ENCODE results near the gene TMEM141. TPM values are rescaled to one million over a fixed set of nuclear protein-coding genes. Genes with fewer than 3 reads are reported as not detected.
"Not testable (repeated sequence)": the region's sequence is repeated elsewhere in the genome, so short reads cannot be mapped to it uniquely, and the experiment has no call there.

TMEM141 gene
- total and polyA plus RNA-seq, 8 donors: 29.2 to 104 (median 39.5) TPM

GRCh38 chr9:136766410-136767120 lies 24.6 kb upstream of the TMEM141 start:
- FAIRE-seq; H3K4me1 ChIP-seq; intact Hi-C loops (cut with DNase I); H3K27me3 ChIP-seq; H3K36me3 ChIP-seq; H3K9me3 ChIP-seq; H3K4me3 ChIP-seq; H3K27ac ChIP-seq: not testable (repeated sequence)
- ATAC-seq (peak in 1 of 4 donors; percentile 34), DNase-seq (peak in 4 of 6 donors; percentile 52 to 85 (median 58))
- TF ChIP-seq, protein P1, sequence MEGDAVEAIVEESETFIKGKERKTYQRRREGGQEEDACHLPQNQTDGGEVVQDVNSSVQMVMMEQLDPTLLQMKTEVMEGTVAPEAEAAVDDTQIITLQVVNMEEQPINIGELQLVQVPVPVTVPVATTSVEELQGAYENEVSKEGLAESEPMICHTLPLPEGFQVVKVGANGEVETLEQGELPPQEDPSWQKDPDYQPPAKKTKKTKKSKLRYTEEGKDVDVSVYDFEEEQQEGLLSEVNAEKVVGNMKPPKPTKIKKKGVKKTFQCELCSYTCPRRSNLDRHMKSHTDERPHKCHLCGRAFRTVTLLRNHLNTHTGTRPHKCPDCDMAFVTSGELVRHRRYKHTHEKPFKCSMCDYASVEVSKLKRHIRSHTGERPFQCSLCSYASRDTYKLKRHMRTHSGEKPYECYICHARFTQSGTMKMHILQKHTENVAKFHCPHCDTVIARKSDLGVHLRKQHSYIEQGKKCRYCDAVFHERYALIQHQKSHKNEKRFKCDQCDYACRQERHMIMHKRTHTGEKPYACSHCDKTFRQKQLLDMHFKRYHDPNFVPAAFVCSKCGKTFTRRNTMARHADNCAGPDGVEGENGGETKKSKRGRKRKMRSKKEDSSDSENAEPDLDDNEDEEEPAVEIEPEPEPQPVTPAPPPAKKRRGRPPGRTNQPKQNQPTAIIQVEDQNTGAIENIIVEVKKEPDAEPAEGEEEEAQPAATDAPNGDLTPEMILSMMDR (IDR thresholded peaks at IDR 0.05): peak in 3 of 4 donors; percentile 7 to 42 (median 38)
- WGBS, 2 donors: 32 to 56% methylated on average over 12 to 18 of the region's 18 CpGs

- TF ChIP-seq, protein P1 (IDR thresholded peaks at IDR 0.05): peak; percentile 17 to 37 (median 28)
- Histone ChIP-seq H3K9me3 (no peaks in the 10 kb centered on the region), H3K27ac (no peak overlapping the region), H3K4me3 (no peak overlapping the region), H3K4me1 (no peaks in the 10 kb centered on the region), H3K36me3 (no peaks in the 10 kb centered on the region), H3K27me3 (no peaks in the 10 kb centered on the region)
- FAIRE-seq (no peak), DNase-seq (peak in 2 of 6 donors; percentile 51 to 80), ATAC-seq (peak in 3 of 4 donors; percentile 72 to 92 (median 91))
- intact Hi-C loops (cut with DNase I): loop anchor here in 1 of 3 donors (5.0 kb wide), 1 partner anchor 263 kb away; the partner anchor contains the start of gene FUT7
- WGBS, 2 donors: 3 to 5% methylated on average over 9 to 16 of the region's 16 CpGs
Observed at GRCh38 chr9:136769710-136770191, 21.4 kb upstream of the TMEM141 start.

DNA sequence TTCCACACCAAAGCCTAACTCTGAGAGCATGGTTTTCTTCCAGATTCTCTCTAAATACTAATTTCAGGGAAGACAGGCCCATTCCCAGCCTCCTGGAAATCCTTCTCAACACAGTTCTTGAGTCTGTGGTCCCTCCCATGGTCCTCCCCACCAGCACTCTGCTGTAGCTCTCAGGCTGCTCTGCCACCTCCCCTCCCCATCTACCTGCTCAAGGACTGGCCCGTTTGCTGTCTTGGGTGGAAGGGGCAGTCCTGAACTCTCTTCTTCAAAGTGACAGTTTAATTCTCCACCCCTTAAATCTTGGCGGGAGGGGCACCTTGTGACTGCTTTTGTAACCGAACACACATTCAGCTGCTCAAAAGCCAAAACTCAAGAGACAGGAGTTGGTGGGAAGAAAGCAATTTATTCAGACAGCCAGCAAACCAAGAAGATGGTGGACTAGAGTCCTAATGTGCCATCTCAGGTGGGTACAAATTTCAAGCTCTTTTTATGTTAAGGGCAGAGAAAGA lies 19.2 kb upstream of the TMEM141 start:
- Histone ChIP-seq H3K27me3 (no peaks in the 10 kb centered on the region), H3K36me3 (no peaks in the 10 kb centered on the region), H3K4me3 (no peak overlapping the region), H3K4me1 (no peaks in the 10 kb centered on the region), H3K27ac (no peak overlapping the region), H3K9me3 (no peaks in the 10 kb centered on the region)
- FAIRE-seq (no peak), DNase-seq (peak in 1 of 6 donors; percentile 12), ATAC-seq (no peak)
- intact Hi-C loops (cut with DNase I): loop anchor here in 1 of 3 donors (5.0 kb wide), 1 partner anchor 260 kb away; the partner anchor contains the start of gene FUT7
- WGBS, 2 donors: 77 to 82% methylated on average over 3 of the region's 3 CpGs
- TF ChIP-seq, protein P1 (IDR thresholded peaks at IDR 0.05): no peak

DNA sequence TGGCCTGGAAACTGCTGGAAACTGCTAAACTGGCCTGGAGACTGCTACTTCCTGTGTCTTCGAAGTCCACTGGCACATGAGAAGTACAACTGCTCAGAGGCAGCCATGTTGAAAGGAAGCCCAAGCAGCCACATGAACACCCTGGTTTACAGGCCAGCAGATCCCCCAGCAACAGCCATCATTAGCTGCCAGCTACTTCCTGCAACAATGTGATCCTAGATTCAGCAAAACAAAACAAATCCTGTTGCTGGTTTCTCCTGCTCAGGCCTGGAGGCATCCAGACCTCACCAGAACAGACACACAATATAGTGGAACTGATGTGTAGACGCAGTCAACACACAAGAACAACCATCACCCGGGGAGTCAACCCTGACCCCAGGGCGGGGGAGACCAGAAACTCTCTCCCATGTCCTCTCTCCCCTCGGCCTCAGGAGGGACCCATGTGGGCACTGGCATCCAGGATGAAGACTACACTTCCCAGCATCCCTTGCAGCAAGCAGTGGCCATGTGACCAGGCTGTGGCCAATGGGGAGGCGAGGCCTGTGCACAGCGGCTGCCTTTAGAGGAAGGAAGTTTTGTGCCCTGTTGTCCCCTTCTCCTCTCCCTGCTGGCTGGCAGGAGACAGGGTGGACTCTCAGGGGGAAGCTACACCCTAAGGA lies 17.6 kb upstream of the TMEM141 start:
- ATAC-seq (peak in 3 of 4 donors; percentile 54 to 66 (median 60)), FAIRE-seq (no peak), DNase-seq (peak in 1 of 6 donors; percentile 48)
- no peak overlapping the region for H3K4me3 ChIP-seq
- no peaks in the 10 kb centered on the region for H3K4me1 ChIP-seq
- TF ChIP-seq, protein P1 (IDR thresholded peaks at IDR 0.05): no peak
- no peak overlapping the region for H3K27ac ChIP-seq
- no peaks in the 10 kb centered on the region for H3K9me3 ChIP-seq
- WGBS, 2 donors: 84 to 89% methylated on average over 7 of the region's 7 CpGs
- no peaks in the 10 kb centered on the region for H3K27me3 ChIP-seq
- no peaks in the 10 kb centered on the region for H3K36me3 ChIP-seq
- intact Hi-C loops (cut with DNase I): loop anchor here in 1 of 3 donors (5.0 kb wide), 1 partner anchor 259 kb away; the partner anchor contains the start of gene FUT7

All from pancreas (tissue), 10 donors.